HCT116 (cell line): ENCODE data around the gene FAM124B.

Experiments used
- CTCF ChIP-seq, 3 experiments: fragments of 200-600 bp in 1 of 3; sonication (generic) in 1 of 3; IDR thresholded peaks in 2 of 3; conservative IDR thresholded peaks in 1 of 3; 2 replicates each; pipeline ENCODE4 v1.5.1; 2012 to 2017; ENCODE audit warnings: low read depth in 2 of 3, low read length in 2 of 3, antibody characterized with exemption in 1 of 3, borderline replicate concordance in 1 of 3, control low read depth in 1 of 3, mild to moderate bottlenecking in 1 of 3, mixed read lengths in 1 of 3, mixed run types in 1 of 3, moderate library complexity in 1 of 3; ENCODE audit not compliant: insufficient read depth in 1 of 3
- EZH2 ChIP-seq: fragments of 200-600 bp; sonication (generic); IDR thresholded peaks from 2 replicates; pipeline ENCODE4 v1.6.1; 2017; ENCODE audit warnings: antibody characterized with exemption, mixed run types
- EZH2phosphoT487 ChIP-seq: fragments of 200-600 bp; IDR thresholded peaks from 2 replicates; pipeline ENCODE4 v1.6.1; 2018; ENCODE audit warnings: antibody characterized with exemption, borderline replicate concordance
- FOSL1 ChIP-seq: IDR thresholded peaks from 2 replicates; pipeline ENCODE4 v1.6.1; 2012; ENCODE audit warnings: low read depth
- MAX ChIP-seq: IDR thresholded peaks from 2 replicates; pipeline ENCODE4 v1.6.1; 2012
- POLR2A ChIP-seq: IDR thresholded peaks from 2 replicates; pipeline ENCODE4 v1.7.0; 2011; ENCODE audit warnings: borderline replicate concordance; ENCODE audit not compliant: insufficient read depth, insufficient read length; ENCODE audit errors: extremely low read depth
- POLR2AphosphoS5 ChIP-seq: IDR thresholded peaks from 2 replicates; pipeline ENCODE4 v1.6.1; 2011; ENCODE audit warnings: mild to moderate bottlenecking, low read depth, low read length, moderate library complexity
- YY1 ChIP-seq: IDR thresholded peaks from 2 replicates; pipeline ENCODE4 v1.6.1; 2011; ENCODE audit warnings: low read length, low read depth, moderate library complexity, mild to moderate bottlenecking; ENCODE audit not compliant: insufficient replicate concordance; ENCODE audit errors: extremely low read depth
- ZNF274 ChIP-seq: fragments of 200-500 bp; sonication (Bioruptor generic); IDR thresholded peaks from 2 replicates; pipeline ENCODE4 v1.6.1; 2014; ENCODE audit warnings: mild to moderate bottlenecking, low read depth, low read length, inconsistent platforms

GRCh38 chr2:224434618-224435017 is 32.7 kb upstream of the FAM124B start:
- no peak for TF ChIP-seq CTCF (IDR thresholded peaks at IDR 0.05 in 2 of 3, conservative IDR thresholded peaks at IDR 0.05 in 1 of 3; ENCODE audit: borderline replicate concordance in 1 of 3, insufficient read depth in 1 of 3, low read depth in 2 of 3, low read length in 2 of 3)
- no peak for TF ChIP-seq POLR2AphosphoS5
- TF ChIP-seq FOSL1, result no peak
- TF ChIP-seq EZH2, result no peak
- no peak for TF ChIP-seq ZNF274
- TF ChIP-seq YY1, result no peak
- TF ChIP-seq EZH2phosphoT487, result no peak
- TF ChIP-seq MAX, result no peak
- TF ChIP-seq POLR2A, result no peak
